Spinal cord (tissue), 10 donors: Measurements from ENCODE around the gene CD58. TPM values are rescaled to one million over a fixed set of nuclear protein-coding genes. Genes with fewer than 3 reads are reported as not detected.
"Not testable (repeated sequence)": the region's sequence is repeated elsewhere in the genome, so short reads cannot be mapped to it uniquely, and the experiment has no call there.

ENCODE experiments used
- DNase-seq, 6 donors: peaks; one replicate each; pipeline versions ENCODE4 v3.0.0 to v3.0.0-alpha.2; 2013 to 2015; ENCODE audit warnings: low spot score in 6 of 6, low read depth in 4 of 6
- H3K27ac ChIP-seq: one replicate; pipeline ENCODE4 v1.5.1; 2013; ENCODE audit warnings: low read depth, low read length, control low read depth
- H3K27me3 ChIP-seq: one replicate; pipeline ENCODE4 v1.6.1; 2013; ENCODE audit warnings: low read length; ENCODE audit not compliant: control insufficient read depth, insufficient read depth
- H3K36me3 ChIP-seq: one replicate; pipeline ENCODE4 v1.6.1; 2013; ENCODE audit warnings: low read length; ENCODE audit not compliant: control insufficient read depth, insufficient read depth
- H3K4me1 ChIP-seq: one replicate; pipeline ENCODE4 v1.6.1; 2013; ENCODE audit warnings: low read length; ENCODE audit not compliant: control insufficient read depth, insufficient read depth
- H3K4me3 ChIP-seq: one replicate; pipeline ENCODE4 v1.5.1; 2013; ENCODE audit warnings: low read depth, low read length, control low read depth
- H3K9me3 ChIP-seq: one replicate; pipeline ENCODE4 v1.6.1; 2013; ENCODE audit warnings: low read length; ENCODE audit not compliant: control insufficient read depth, insufficient read depth
- WGBS: methylation state at CpG from one replicate; pipeline ENCODE4 v1.1.5; 2013; ENCODE audit warnings: missing lambda C conversion rate; ENCODE audit not compliant: insufficient coverage; 5-methylcytosine and 5-hydroxymethylcytosine counted together
- polyA plus RNA-seq, 2 donors: library from polyadenylated mRNA; unstranded; fragments of 120-200 nt; gene quantifications; one replicate each; pipeline ENCODE4 v1.2.1, GENCODE V29; 2013; ENCODE audit not compliant: insufficient read length in 2 of 2
- total RNA-seq, 2 donors: library from RNA; depleted of rRNA in 1 of 2; stranded (reverse); fragments of 120-200 nt in 1 of 2; fragments of >200 nt in 1 of 2; gene quantifications; one replicate each; pipeline versions ENCODE4 v1.2.3 to v1.2.4, GENCODE V29; 2013 to 2014
- donor health status: healthy.

The CD58 gene
- total and polyA plus RNA-seq, 4 donors: 11.2 to 26.1 (median 13.8) TPM

DNA sequence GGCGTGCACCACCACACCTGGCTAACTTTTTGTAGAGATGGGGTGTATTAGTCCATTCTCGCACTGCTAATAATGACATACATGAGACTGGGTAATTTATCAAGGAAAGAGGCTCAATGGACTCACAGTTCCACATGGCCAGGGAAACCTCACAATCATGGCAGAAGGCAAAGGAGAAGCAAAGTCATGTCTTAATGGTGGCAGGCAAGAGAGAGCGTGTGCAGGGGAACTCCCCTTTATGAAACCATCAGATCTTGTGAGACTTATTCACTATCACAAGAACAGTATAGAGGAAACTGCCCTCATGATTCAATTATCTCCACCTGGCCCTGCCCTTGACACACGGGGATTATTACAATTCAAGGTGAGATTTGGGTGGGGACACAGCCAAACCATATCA, 8.4 kb downstream of the CD58 start:
- not testable (repeated sequence) for H3K4me3 ChIP-seq, H3K36me3 ChIP-seq, H3K27ac ChIP-seq, H3K4me1 ChIP-seq, DNase-seq, H3K27me3 ChIP-seq, H3K9me3 ChIP-seq
- WGBS: no CpG with 5 or more reads among the region's 4 CpGs

DNA sequence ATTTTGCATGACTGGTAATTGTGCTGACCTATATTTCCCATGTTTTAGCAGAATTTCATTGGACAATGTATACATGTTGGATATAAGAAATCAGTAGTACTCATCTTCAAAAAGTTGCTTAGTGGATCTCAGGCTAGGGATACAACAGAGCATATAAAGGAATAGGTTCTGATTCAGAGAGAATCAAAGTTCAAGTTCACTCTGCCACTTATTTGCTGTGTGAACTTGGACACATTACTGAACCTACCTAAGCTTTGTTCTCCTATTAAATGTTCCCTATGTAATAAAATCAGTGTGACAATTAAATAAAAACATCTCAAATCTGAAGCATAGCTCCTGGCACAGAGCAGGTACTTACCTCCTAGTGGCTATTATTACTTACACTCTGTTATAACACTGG, 9.3 kb downstream of the CD58 start:
- Histone ChIP-seq H3K27ac (no peak overlapping the region), H3K27me3 (no peaks in the 10 kb centered on the region), H3K4me1 (no peaks in the 10 kb centered on the region)

DNA sequence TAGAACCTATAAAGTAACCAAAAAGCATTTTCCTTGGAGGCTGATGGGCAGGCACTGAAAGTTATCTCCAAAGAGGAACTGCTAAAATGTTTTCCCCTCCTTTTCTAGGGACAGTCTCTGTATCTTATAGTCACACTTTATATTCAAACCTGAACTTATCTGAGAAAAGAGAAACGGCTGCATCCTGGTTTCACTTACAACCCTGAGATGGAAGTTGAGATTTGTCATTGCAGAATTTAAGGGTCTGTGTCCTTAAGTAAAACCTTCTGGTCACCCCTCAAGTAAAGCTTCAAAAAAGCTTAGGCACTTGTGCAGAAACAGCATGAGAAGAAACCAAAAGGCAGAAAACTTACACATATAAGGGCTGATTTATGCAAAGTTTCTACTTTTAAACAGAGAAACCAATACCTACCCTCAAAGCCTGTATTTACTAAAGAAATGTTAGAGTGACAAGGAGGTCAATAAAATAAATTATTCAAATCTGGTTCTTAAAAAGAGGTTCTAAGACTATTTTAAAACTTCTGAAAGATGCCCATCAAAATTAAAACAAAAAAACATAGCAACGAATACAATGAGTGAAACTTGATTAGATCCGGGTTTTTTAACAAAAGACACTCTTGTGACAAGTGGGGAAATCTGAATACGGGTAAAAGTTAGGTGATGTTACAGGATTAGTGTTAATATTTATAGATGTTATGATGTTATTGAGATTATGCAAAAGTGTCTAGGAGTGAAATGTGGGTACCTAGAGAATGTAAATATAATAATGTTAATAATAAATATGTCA, 9.9 kb downstream of the CD58 start:
- Histone ChIP-seq H3K4me1 (no peaks in the 10 kb centered on the region), H3K27me3 (no peaks in the 10 kb centered on the region), H3K9me3 (peaks cover 4% of the 10 kb centered on the region), H3K27ac (no peak overlapping the region), H3K36me3 (no peaks in the 10 kb centered on the region), H3K4me3 (no peak overlapping the region)
- DNase-seq: no peak
- 81% methylated on average over 3 of the region's 4 CpGs for WGBS

More for the DNA sequence above, 9.3 kb downstream of the CD58 start:
- H3K36me3 ChIP-seq: no peaks in the 10 kb centered on the region
- no peak for DNase-seq
- peaks cover 4% of the 10 kb centered on the region for H3K9me3 ChIP-seq
- H3K4me3 ChIP-seq: no peak overlapping the region

DNA sequence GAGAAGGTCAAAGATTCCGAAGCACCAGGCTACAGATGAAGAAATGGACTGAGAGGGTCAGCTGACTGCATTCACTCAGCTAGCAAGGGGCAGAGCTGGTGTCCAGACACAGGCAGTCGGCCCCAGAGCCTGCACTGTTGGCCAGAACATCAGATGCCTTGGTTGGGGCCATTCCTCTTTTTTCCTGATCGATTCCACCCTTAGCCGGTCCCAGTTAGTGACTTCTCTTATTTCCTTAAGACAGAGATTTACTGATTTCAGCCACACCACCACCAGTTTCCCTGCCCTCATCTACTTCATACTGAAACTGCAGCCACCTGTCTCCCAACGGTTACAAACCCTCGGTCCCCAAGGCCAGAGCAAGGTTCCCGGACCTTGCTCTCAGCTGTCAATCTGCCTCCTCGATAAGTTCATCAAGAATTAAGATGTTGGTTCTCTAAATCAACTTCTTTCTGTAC, 11.5 kb downstream of the CD58 start:
- H3K4me3 ChIP-seq: no peak overlapping the region
- peaks cover 4% of the 10 kb centered on the region for H3K9me3 ChIP-seq
- H3K36me3 ChIP-seq: no peaks in the 10 kb centered on the region
- WGBS: 90% methylated on average over 8 of the region's 8 CpGs
- no peaks in the 10 kb centered on the region for H3K27me3 ChIP-seq
- H3K27ac ChIP-seq: no peak overlapping the region
- no peak for DNase-seq
- H3K4me1 ChIP-seq: no peaks in the 10 kb centered on the region

DNA sequence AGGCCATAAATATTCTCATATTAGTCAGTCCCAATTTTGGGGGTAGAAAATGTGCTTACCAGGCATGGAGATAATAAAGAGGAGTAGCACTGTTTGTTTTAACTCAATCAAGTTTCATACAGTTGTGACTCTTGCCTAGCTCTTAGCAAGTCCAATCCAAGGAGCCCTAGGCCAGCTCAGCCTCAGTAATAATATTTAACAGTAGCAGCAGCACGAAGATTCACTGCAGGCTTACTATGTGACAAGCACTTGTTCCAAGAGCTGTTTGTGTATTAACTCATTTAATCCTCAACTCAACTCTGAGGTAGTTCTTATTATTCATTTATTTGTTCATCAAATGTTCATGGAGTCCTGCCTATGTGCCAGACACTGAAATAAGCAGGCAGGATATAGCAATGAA, 12.3 kb downstream of the CD58 start:
- Histone ChIP-seq H3K9me3 (peaks cover 2% of the 10 kb centered on the region), H3K4me1 (no peaks in the 10 kb centered on the region), H3K27me3 (no peaks in the 10 kb centered on the region), H3K36me3 (no peaks in the 10 kb centered on the region), H3K27ac (no peak overlapping the region), H3K4me3 (no peak overlapping the region)
- WGBS: no CpG with 5 or more reads among the region's 1 CpG
- no peak for DNase-seq

DNA sequence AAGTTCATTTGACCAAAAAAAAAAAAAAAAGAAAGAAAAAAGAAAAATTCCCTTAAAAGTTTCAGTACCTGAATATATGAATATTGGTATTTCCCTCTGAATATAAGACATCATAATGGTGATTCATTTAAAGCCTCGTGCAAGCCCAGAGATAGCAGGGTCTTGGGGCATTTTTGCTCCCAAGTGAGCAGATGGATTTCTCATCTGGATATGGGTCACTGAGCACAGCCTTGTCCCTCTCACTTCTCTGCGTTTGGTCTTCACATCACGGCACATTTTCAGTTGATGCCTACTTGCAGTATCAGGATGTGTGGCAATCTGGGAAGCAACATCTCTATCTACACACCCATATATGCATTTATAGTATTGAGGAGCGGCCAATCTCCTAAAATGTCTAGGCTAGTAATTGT, 12.7 kb downstream of the CD58 start:
- H3K4me3 ChIP-seq: no peak overlapping the region
- no CpG with 5 or more reads among the region's 4 CpGs for WGBS
- no peaks in the 10 kb centered on the region for H3K9me3 ChIP-seq
- no peaks in the 10 kb centered on the region for H3K27me3 ChIP-seq
- no peaks in the 10 kb centered on the region for H3K4me1 ChIP-seq
- H3K36me3 ChIP-seq: no peaks in the 10 kb centered on the region
- no peak for DNase-seq
- no peak overlapping the region for H3K27ac ChIP-seq

DNA sequence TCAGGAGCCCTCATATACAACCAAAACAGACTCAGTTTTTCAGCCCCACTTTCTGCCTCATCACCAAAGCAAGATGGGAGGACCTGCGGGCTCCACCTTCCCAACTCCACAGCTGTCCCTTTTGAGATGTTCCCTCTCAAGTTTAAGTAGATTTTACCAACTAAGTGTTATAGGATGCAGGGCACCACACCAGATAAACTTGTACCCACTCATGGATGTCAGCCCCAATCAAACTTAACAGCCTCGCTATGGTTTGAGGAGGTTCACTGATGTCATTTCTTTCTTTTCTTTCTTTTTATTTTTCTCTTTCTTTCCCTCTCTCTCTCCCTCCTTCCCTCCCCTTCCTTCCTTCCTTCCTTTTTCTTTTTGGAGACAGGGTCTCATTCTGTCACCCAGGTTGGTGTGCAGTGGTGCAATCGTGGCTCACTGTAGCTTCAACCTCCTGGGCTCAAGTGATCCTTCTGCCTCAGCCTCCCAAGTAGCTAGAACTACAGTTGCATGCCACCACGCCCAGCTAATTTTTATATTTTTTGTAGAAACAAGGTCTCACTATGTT, 13.4 kb downstream of the CD58 start:
- H3K27ac ChIP-seq: no peak overlapping the region
- 96% methylated on average over 3 of the region's 4 CpGs for WGBS
- H3K27me3 ChIP-seq: no peaks in the 10 kb centered on the region
- H3K36me3 ChIP-seq: no peaks in the 10 kb centered on the region
- DNase-seq: no peak
- no peak overlapping the region for H3K4me3 ChIP-seq
- no peaks in the 10 kb centered on the region for H3K4me1 ChIP-seq
- H3K9me3 ChIP-seq: no peaks in the 10 kb centered on the region

DNA sequence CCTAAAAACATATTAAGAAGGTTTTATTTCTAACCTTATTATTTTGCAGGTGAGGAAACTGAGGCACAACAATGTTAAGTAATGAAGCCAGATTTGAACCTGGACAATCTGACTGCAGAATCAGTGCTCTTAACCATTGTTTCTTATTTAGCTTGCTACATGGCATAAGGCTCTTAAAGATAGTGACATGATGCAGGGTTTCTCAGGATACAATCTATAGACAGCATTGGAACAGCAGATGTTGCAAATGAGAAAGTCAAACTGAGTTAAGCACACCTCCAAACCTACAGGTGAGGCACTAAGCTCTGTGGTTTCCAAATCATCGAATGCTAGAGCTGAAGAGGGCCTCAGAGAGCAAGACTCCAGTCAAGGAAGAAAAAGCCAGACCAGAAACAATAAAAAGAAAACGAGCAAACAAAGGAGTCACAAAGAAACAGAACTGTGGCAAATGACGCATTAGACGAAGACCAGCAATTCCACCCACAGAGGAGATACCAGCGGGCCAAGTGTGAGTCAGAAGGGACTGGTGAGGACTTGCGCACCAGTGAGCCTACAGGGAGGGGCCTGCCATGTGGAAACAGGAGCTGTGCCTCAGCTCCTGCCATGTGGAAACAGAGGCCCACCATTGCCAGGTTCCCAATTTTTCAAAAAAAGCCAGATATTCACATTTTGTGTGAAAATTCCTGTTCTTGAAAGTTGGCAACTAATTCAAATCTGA, 14.4 kb downstream of the CD58 start:
- Histone ChIP-seq H3K9me3 (no peaks in the 10 kb centered on the region), H3K27me3 (no peaks in the 10 kb centered on the region), H3K4me1 (no peaks in the 10 kb centered on the region), H3K4me3 (no peak overlapping the region), H3K36me3 (no peaks in the 10 kb centered on the region), H3K27ac (no peak overlapping the region)
- DNase-seq: no peak
- 80% methylated on average over 6 of the region's 6 CpGs for WGBS

DNA sequence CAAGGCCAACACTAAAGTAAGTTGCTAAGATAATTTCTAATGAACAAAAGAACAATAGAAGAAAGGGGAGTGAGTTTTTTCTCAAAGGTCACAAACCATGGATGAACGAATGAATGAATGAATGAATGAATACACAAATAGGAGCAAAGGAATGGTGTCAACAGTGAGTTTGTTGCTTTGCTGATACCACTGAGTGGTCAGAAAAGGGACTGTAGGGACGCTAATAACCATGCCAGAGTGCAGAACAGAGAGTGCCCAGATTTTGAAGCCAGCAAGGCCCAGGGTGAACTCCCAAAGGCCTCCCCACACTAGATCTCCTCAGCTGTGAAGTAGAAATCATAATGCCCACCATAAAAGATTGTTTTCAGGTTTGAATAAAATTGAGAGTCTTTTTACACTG, 15.9 kb downstream of the CD58 start:
- 85% methylated on average over 2 of the region's 2 CpGs for WGBS
- Histone ChIP-seq H3K4me3 (no peak overlapping the region), H3K4me1 (no peaks in the 10 kb centered on the region), H3K27me3 (no peaks in the 10 kb centered on the region), H3K36me3 (no peaks in the 10 kb centered on the region), H3K27ac (no peak overlapping the region), H3K9me3 (no peaks in the 10 kb centered on the region)
- DNase-seq: no peak
